Retina (tissue), 1 donor: ENCODE results near the gene SCFD2.
A peak's percentile ranks its signal among the peaks of the same experiment; 100 is the strongest.

Source experiments
- DNase-seq: peaks from one replicate; pipeline ENCODE4 v3.0.0-alpha.2; 2016

SCFD2 gene

GRCh38 chr4:52869656-52870055 is 496.2 kb downstream of the SCFD2 start:
- no peak for DNase-seq

GRCh38 chr4:52869196-52869595 is 496.7 kb downstream of the SCFD2 start:
- DNase-seq: peak; percentile 58

- DNase-seq: no peak
These were observed 497.7 kb downstream of the SCFD2 start for GRCh38 chr4:52868133-52868532.

GRCh38 chr4:52867163-52867562 is 498.7 kb downstream of the SCFD2 start:
- DNase-seq: no peak

DNA sequence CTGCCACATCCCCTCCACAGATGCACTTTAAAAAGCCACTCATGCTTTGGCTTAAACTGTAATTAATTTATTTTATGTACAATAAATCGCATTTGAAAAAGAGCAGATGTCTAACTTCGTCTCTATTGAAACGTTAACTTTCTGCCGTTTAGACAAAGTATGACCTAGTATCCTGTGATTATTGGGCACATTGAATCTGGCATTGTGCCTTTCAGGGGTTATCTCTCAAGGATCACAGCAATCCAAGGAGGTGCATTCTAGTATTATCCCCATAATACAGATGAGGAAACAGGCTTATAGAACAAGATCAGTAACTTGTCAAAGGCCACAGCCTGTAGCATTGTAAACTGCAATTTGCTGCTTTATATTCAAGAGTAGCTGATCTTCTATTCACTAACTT is 499.1 kb downstream of the SCFD2 start:
- no peak for DNase-seq

DNA sequence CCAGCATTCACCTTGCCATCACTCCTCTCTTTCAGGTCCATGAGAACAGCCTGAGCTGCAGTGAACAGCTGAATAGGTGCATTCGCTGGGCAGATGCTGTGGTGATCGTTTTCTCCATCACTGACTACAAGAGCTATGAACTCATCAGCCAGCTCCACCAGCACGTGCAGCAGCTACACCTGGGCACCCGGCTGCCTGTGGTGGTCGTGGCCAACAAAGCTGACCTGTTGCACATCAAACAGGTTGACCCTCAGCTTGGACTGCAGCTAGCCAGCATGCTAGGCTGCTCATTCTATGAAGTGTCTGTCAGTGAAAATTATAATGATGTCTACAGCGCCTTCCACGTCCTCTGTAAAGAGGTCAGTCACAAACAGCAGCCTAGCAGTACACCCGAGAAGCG is 500.6 kb downstream of the SCFD2 start:
- DNase-seq: no peak

- no peak for DNase-seq
These were observed 501.1 kb downstream of the SCFD2 start for GRCh38 chr4:52864793-52865192.

DNA sequence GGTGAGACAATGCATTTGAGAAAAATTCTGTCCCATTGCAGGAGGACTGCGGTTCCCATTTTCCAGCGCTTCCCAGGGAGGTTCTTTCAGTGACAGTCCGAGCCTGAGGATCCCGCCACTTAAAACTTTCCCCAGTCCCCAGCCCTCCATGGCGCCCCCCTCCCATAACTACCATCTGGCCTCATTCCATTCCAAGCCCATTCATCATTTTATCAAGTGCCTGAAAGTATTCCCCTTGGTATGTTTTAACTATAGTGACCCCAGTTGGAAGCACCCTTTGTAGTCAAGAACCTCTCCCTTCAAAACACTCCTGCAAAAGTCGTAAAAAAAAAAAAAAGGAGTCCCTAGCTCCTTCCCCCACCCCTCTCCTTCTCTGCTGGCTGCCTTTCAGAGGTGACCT is 502.5 kb downstream of the SCFD2 start:
- DNase-seq: no peak

- no peak for DNase-seq
These were observed 503.2 kb downstream of the SCFD2 start for GRCh38 chr4:52862639-52863161.

DNA sequence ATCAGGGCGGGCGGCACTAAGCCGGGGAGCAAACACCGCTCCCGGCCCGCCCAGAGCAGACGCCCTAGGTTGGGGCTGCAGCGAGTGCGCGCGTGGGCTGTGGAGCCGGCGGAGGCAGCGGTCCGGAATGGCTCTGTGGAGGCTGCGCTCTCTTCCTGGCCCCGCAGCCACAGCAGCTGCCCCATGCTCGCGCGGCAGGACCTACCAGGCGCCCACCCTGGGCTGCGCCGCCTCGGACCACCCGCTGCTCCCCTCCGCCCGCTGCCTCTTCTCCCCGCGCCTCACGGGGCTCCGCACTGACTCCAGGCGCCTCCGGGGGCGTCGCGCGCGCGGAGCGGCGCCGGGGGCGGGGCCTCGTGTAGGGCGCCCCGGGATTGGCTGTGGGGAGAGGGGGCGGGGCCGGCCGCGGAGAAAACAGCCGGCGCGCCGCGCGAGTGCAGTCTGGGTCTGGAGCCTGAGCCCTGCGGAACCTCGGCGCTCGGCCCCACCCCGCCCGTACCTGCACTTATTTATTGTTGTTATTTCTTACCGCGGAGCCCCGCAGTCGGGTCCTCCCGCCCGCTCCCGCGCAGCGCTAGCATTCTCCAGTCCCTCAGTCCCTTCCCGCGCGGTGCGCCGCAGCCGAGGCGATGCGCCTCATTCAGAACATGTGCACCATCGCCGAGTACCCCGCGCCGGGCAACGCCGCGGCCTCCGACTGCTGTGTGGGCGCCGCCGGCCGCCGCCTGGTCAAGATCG is 503.8 kb downstream of the SCFD2 start, which contains the start of gene RASL11B:
TSS of gene RASL11B (plus strand) at position 439 of the 738 bp plus-strand sequence. CDS start at position 630, 191 bp downstream.
- peak; percentile 94 for DNase-seq

DNA sequence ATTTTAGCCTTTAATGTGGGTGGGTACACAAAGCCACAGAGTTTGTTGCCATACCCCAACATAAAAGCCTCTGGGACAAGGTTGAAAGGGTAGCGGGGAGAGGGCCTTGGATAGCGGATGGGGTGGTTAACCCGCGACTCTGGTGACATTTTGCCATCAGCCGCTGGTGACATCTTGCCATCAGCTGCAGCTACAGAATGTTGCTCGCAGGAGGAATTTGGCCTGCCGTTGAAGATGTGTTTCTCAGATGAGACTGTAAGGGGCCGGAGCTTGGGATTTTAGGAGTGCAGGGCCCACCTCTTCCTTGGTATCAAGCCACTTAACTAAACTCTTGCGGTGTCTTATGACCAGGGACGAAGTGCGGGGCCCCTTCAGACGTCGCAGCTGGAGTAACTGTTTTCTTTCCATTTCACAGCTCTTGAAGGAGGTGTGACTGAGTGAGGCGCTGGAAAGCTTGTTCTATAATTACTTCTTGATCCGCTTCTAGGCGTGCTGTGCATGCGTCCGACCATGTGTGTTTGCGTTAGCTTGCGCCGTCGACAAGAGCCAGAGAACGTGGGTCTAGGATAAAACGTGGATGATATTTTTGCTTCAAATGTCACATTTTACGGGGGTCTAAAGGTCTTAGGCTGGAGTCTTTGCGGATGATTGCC is 504.6 kb downstream of the SCFD2 start:
- DNase-seq: no peak

DNA sequence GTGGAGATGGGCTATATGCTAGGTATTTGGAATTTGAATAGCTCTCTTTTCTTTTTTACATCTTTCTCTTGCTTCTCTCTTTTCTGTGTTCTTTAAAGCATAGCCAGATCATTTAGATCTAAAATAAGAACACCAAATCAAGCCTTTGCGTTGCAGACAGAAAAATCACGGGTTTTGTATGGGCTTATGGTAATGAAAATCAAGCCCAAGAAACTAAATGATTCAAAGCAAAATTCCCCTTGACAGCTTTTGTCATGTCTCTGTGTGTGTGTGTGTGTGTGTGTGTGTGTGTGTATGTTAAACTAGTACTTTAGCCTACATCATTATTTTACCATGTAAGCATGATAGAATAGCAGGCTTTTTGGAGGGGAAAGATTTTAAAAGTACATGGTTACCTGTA is 505.5 kb downstream of the SCFD2 start:
- no peak for DNase-seq

DNA sequence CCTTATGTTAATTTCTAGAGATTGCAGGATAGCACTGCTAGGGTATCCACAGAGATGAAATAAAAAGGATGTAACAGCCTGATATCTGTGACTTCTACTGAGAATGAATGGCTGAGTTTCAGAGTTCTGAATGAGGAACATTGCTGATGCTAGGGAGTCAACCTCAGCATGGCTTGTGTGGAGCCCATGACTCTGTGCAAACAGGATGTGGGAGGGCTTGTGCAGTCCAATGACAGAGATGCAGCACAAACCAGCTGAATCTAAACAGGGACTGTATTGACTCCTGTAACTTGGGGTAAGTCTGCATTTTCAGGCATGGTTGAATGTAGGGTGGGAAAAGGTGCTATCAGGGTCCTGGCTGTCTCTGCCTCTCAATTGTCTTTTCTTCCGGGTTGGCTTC is 509.1 kb downstream of the SCFD2 start:
- no peak for DNase-seq

DNA sequence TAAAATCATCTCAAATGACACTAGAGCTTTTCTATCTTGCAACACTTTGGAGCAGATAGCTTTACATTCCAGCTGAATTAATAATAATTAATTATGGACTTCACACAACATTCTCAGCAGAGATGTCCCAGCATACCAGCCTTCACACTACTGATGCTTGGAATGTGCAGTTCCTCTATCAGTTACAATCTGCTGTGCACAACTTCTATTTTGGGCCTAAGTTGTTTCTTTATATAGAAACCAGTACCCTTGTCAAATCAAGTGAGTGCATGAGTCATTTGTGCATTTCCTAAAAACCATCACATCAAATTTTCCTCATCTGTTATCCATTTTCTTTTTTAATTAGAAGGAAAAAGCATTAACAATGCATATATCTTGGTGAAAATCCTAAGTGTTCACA is 512.5 kb downstream of the SCFD2 start:
- DNase-seq: no peak

DNA sequence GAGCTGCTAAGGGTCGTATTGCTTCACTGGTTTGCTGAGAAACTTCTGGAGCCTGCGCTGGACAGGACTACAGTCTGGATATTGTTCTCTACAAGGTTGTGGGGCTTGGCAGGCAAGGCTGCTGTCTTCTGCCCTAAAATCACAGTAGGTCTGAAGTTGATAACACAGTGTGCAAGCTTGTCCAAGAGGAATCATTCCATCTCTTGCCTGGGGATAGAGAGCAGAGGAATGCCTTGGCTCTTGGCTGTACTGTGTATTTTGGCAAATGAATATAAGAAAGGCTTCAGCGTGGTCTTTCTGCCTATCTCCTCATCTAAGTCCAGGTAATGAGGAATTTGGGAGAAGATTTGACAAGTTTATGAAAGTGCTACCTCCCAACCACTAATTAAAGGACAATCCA is 513.1 kb downstream of the SCFD2 start:
- no peak for DNase-seq

- no peak for DNase-seq
These were observed 513.8 kb downstream of the SCFD2 start for GRCh38 chr4:52852041-52852440.

DNA sequence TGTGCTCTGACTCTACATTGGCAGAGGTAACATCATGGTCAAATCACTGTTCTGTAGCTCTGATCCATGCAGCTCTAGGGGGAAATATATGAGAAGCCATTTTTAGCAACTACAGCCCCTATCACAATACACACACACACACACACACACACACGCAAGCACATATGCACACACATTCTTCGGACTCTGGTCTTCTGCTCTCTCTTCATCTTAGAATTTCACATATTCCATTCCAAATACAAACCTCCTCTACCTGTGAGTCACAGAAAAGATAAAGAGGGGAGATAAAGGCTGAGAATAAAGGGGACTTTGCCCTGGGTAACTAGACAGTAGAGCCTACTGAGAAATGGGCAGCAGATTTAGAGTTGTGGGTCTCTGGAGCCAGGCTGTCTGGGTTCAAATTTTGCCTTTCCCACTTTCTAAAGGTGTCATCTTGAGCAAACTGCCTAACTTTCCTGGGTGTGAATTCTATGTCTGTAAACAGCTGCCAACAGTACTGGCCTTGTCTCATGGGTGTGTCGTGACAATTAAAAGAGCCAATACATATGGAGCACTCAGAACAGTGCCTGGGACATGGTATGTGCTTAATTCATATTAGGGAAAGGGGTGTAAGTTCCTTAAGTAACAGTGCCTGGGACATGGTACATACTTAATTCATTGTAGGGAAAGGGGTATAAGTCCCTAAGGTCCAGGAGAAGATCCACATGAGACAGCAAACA is 515.3 kb downstream of the SCFD2 start:
- DNase-seq: no peak

- no peak for DNase-seq
These were observed 517.6 kb downstream of the SCFD2 start for GRCh38 chr4:52848254-52848653.

GRCh38 chr4:52846502-52846901 is 519.4 kb downstream of the SCFD2 start:
- no peak for DNase-seq

DNA sequence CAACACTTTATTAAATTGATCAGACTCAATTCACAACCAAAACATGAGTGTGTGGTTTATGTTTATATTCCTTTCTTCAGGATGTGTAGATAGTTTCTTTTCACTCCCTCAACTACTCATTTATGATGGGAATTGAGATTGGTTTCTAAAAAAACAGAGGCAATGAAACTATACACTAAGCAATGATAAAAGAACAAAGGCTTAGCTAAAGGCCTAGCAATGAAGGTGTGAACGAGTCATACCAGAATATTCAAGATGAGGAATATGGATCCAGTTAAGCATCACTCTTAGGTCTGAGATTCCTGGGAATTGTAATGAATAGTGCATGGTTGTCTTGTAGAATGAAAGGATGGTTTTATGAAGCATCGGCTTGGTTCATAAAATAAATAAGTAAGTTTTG is 521.3 kb downstream of the SCFD2 start:
- DNase-seq: no peak

DNA sequence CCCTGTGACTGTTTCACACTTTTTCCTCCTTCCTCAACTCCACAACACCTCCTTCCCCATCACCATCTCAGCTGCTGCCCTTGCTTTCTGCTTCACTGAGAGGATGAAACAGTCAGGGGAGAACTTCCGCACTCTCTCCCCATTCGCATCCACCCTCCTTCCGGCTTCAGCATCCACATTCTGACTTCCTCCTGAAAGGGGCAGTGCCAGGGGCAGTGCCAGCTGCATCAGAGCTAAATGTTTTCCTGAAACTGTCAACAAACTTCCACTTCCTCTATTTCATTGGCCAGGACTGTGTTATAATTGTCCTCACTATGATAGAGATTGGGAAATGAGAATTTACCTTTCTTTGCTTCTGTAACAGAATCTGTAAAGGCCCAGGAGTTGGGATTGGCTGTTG is 521.9 kb downstream of the SCFD2 start:
- no peak for DNase-seq

DNA sequence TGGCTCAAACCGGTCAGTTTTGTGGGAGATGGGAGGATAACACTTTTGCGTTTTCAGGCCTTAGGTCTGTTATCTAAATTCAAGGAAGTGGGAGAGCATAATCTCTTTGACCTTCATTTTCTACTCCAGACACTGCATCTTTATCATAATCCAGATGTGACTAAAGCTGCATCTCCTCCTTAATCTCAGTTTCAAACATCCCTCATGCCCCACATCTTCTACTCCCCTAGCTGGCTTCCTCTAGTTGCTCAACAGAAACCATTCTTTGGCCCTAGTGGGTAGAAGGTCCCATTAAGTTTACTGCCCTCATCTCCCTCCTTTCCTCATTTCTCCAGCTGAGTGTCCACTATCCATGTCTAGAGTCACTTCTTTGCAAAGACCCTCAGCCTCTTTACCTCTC is 522.5 kb downstream of the SCFD2 start:
- DNase-seq: no peak

DNA sequence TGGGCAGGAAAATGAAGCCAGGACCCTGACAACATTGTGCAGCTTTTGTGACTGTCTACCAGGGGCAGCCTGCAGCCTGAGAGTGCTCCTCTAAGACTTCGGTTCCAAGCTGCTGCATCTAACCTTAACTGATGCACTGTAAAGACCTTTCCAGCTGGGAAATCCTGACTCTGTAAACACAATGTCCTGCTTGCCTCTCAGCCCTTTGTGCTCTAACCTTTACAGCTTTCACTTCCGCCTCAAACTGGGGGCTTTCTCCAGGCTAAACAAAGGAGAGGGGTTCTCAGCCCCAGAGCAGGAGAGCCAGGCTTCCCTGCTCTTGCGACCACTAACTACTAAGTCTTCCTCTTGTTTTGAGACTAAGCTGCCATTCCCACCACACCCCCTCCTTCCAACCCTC is 523.1 kb downstream of the SCFD2 start:
- no peak for DNase-seq
